GM18951 (cell line): ENCODE data around the gene SEBOX.

ENCODE experiments used
- POLR2A ChIP-seq: IDR thresholded peaks from 4 replicates; pipeline ENCODE4 v1.6.1; 2011; ENCODE audit warnings: mild to moderate bottlenecking; ENCODE audit not compliant: insufficient read length, insufficient read depth; ENCODE audit errors: extremely low read depth
- in situ Hi-C: fragments of 300-500 bp; cut with MboI; formaldehyde crosslinking; loops from one replicate; pipeline ENCODE4 v1.12.0; 2022; ENCODE audit warnings: low sequenced_read_pairs, mixed read lengths, inconsistent platforms; ENCODE audit not compliant: unreplicated experiment

The SEBOX gene

GRCh38 chr17:28335201-28335958, 29.6 kb downstream of the SEBOX start, which contains the start of the genes IFT20 and TNFAIP1:
Gene IFT20 (minus strand): TSS chr17:28335472. CDS start chr17:28331985, 3,487 bp downstream.
Gene TNFAIP1 (plus strand): TSS chr17:28335761. CDS start chr17:28339522, 3,761 bp downstream.
- in situ Hi-C loops, result loop anchor here (10.0 kb wide), 1 partner anchor 291 kb away; the partner anchor contains the start of gene NLK
- peak; percentile 92 for TF ChIP-seq POLR2A

GRCh38 chr17:28334666-28335200, 30.3 kb downstream of the SEBOX start:
- in situ Hi-C loops, result loop anchor here (10.0 kb wide), 1 partner anchor 290 kb away; the partner anchor contains the start of gene NLK

GRCh38 chr17:28334171-28334570, 30.8 kb downstream of the SEBOX start:
- in situ Hi-C loops, result loop anchor here (10.0 kb wide), 1 partner anchor 289 kb away; the partner anchor contains the start of gene NLK

More at GRCh38 chr17:28334666-28335200, 30.3 kb downstream of the SEBOX start:
- TF ChIP-seq POLR2A, result no peak

GRCh38 chr17:28333083-28333746, 31.8 kb downstream of the SEBOX start:
- in situ Hi-C loops, result loop anchor here (10.0 kb wide), 1 partner anchor 288 kb away; the partner anchor contains the start of gene NLK
- no peak for TF ChIP-seq POLR2A

More at GRCh38 chr17:28334171-28334570, 30.8 kb downstream of the SEBOX start:
- no peak for TF ChIP-seq POLR2A

DNA sequence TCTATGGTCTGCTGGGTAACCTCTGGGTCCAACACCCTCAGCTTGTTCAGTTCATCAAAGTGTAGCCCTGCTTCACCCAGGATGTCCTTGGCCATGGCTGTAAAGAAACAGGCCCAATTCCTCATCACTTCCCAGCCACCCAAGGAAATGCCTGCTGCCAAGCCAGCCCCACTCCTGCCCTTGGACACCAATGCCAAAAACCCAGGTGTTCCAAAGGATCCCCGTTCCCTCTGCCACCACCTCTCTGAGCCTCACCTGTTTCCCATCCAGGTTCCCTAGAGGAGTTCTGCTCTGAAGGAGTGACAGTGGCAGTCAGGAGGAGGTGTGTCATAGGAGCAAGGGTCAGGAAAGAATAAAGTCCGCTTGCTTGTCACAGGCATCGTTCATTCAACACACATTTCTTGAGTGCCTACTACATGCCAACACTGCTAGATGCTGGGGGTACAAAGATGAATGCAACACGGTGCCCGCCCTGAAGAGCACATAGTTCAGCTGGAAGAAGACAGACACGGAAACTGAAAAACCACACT, 33.0 kb downstream of the SEBOX start:
- in situ Hi-C loops, result loop anchor here (10.0 kb wide), 1 partner anchor 287 kb away; the partner anchor contains the start of gene NLK
- no peak for TF ChIP-seq POLR2A

DNA sequence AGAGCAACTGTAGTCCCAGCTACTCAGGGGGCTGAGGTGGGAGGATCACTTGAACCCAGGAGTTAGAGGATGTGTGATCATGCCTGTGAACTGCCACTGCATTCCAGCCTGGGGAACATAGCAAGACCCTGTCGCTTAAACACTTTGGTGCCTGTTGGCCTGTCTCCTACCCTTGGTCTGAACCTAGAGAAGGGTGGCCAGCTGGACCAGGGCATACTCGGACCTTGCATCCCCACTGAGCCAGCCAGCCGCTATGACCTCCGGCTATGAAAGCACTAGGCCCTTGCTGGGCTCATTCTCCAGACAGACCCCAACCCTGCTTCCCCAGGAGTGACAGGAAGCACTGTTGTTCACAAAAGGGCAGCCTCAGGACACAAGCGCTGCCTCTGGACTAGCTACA, 34.3 kb downstream of the SEBOX start:
- no peak for TF ChIP-seq POLR2A
- in situ Hi-C loops, result loop anchor here (10.0 kb wide), 1 partner anchor 286 kb away; the partner anchor contains the start of gene NLK

GRCh38 chr17:28328325-28328724, 36.7 kb downstream of the SEBOX start:
- no peak for TF ChIP-seq POLR2A
- in situ Hi-C loops, result no loop called here

DNA sequence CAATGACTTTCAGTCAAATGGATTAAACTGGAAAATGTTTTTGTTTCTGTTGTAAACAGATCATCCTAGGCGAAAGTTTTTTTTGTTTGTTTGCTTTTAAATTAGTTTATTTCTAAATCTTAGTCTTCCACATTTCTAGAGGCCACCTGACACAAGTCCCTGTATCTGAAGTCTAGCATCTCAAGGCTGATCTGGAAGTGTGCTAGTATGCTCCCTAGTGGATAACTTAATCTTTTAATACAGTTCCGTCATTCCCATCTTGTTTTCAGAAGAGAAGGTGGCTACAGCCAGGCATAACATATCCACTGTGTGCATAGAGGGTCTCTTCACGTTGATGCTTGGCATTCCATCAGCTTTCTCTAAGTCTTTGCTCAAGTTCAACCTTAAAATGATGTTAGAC, 37.3 kb downstream of the SEBOX start:
- no peak for TF ChIP-seq POLR2A
- in situ Hi-C loops, result no loop called here

- no peak for TF ChIP-seq POLR2A
These were observed 37.9 kb downstream of the SEBOX start for GRCh38 chr17:28327031-28327607.

GRCh38 chr17:28326114-28326513, 38.9 kb downstream of the SEBOX start:
- in situ Hi-C loops, result no loop called here
- TF ChIP-seq POLR2A, result no peak

More at GRCh38 chr17:28327031-28327607, 37.9 kb downstream of the SEBOX start:
- in situ Hi-C loops, result no loop called here

DNA sequence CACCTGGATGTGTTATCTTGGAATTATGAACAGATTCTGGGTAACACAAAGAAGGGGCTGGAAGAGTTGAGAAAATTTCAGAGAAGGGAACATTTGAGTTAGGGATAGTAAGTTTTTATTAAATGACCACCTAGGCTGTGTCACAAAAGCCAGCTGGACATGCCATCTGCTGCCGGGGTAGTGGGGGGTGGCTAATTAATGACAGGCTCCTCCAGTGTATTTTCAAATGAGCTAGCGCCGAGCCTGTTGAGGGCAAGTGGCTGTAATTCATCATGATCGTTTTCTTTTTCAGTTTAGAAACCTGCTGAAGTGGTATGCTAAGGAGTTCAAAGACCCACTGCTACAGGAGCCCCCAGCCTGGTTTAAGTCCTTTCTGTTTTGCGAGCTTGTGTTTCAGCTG, 39.8 kb downstream of the SEBOX start:
- in situ Hi-C loops, result no loop called here
- no peak for TF ChIP-seq POLR2A

GRCh38 chr17:28324781-28325180, 40.2 kb downstream of the SEBOX start:
- in situ Hi-C loops, result no loop called here
- no peak for TF ChIP-seq POLR2A
